ENCODE measurements around the gene DLG5.

DLG5 gene

GRCh38 chr10:77910524-77911145 lies 15.9 kb downstream of the DLG5 start:
- no peak for DNase-seq

GRCh38 chr10:77909749-77910375 lies 16.7 kb downstream of the DLG5 start:
- DNase-seq = no peak

DNA sequence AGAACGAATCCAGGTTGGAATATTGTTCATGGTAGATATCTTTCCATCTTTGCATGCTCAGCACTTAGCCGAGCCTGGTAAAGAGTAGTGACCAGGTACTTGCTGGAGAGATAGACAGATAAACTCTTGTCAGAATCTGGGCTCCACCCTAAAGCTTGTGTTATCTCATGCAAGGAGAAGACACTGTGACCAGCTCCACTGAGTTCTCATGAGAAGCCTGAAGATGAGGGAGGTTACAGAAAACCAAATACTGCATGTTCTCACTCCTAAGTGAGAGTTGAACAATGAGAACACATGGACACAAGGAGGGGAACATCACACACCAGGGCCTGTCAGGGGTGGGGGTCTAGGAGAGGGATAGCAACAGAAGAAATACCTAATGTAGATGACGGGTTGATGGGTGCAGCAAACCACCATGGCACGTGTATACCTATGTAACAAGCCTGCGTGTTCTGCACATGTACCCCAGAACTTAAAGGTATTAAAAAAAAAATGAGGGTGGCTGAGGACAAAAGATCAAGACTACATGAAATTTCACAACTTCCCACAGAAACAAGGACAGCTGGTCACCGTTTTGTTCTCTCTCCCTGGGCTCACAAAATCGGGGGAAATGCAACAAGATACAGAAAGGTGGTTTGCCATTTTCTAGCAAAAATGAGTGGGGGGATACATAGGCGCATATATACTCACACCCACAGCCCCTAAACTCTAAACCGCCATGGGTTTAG lies 17.4 kb downstream of the DLG5 start:
- DNase-seq = no peak

GRCh38 chr10:77907900-77908717 lies 18.4 kb downstream of the DLG5 start:
- no peak for DNase-seq

DNA sequence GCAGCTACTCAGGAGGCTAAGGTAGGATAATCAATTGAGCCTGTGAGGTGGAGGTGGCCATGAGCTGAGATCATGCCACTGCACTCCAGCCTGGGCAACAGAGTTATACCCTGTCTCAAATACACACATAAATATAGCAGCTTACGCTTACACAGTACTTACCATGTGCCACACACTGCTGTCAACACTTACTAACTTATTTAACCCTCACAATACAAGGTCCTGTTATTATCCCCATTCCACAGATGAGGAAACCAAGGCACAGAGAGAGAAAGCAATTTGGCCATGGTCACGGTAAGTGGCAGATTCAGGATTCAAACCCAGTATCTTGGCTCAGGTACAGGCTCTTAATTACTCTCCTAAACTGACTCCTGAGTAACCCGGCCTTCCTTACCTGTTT lies 19.1 kb downstream of the DLG5 start:
- no peak for DNase-seq

- DNase-seq = no peak
Observed at GRCh38 chr10:77906951-77907421, 19.6 kb downstream of the DLG5 start.

- DNase-seq = no peak
Observed at GRCh38 chr10:77905781-77906180, 20.8 kb downstream of the DLG5 start.

DNA sequence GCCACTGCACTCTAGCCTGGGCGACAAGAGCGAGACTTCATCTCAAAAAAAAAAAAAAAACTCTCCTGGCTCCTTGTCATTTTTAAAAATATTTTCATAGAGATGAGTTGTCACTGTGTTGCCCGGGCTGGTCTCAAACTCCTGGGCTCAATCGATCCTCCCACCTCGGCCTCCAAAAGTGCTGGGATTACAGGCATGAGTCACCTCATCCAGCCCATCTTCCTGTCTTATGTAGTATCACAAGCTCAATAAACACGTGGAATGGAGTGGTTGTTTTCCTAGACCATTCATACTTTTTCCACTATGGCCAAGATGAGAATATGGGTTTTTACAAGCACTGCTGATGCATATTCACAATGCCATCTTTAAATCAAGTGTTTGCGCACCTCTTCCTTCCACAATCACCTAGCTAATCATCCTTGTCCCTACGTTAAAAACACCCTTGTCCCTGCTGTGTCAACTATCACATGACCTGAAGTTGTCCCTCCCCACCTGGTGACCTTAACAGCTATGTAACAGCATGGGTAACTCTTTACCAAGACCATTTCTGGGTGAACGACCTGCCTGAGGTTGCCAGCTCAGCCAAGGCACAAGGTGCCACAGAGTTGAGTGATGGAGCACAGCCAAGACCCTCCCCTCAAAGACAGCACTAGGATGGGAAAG lies 21.3 kb downstream of the DLG5 start:
- no peak for DNase-seq

GRCh38 chr10:77904100-77904840 lies 22.3 kb downstream of the DLG5 start:
- DNase-seq = no peak

DNA sequence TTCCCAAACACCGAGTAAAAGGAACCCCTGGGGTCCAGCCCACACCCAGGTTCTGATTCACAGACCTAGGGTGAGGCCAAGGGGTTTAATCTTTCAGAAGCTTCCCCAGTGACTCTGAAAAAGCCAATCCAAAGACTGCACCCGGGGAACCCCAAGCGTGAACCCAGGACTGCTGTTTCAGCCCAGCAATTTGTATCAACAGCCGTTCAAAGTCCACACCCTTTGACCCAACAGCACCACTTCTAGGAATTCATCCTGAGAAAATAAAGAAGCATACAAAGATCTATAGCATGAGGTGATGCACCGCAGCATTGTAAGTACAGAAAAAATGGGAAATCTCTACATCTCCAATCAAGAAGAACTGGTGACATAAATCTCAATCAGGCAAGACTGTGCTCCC lies 24.4 kb downstream of the DLG5 start:
- no peak for DNase-seq

- no peak for DNase-seq
Observed at GRCh38 chr10:77901743-77902142, 24.8 kb downstream of the DLG5 start.

DNA sequence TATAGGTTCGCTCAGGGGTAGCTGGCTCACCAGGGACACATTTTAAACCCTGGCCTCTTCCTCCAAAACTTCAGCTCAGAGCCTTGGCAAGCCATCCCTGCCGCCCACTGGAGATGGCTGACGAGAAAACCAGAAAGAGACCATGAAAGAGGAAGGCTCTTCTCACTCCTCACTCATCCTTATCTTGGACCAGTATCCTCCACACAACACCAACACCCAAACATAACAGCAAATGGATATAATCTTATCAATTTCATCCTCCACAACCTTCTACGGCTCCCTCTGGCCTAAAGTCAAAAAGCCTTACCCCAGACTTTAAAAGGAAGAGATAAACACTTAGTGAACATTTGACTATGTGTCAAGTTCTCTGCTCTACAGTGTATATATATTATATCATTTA lies 26.9 kb downstream of the DLG5 start:
- DNase-seq = no peak

DNA sequence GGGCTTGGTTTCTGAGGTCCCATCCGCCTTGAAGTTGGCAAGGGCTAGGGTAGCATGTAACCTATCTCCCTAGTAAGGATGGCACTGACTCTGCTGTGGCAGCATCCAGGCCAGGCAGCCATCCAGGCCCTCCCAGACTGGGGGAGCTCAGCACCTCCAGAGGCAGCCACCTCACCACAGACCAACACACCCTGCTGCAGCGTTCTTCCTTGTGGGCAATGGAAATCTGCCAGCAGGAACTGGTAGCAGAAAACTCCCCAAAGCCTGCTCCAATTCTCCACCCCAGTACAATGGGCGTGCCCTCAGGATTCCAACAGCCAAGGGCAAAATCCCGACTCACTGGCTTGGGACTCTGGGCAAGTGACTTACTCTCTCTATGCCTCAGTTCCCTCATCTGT lies 27.5 kb downstream of the DLG5 start:
- DNase-seq = peak; percentile 27

DNA sequence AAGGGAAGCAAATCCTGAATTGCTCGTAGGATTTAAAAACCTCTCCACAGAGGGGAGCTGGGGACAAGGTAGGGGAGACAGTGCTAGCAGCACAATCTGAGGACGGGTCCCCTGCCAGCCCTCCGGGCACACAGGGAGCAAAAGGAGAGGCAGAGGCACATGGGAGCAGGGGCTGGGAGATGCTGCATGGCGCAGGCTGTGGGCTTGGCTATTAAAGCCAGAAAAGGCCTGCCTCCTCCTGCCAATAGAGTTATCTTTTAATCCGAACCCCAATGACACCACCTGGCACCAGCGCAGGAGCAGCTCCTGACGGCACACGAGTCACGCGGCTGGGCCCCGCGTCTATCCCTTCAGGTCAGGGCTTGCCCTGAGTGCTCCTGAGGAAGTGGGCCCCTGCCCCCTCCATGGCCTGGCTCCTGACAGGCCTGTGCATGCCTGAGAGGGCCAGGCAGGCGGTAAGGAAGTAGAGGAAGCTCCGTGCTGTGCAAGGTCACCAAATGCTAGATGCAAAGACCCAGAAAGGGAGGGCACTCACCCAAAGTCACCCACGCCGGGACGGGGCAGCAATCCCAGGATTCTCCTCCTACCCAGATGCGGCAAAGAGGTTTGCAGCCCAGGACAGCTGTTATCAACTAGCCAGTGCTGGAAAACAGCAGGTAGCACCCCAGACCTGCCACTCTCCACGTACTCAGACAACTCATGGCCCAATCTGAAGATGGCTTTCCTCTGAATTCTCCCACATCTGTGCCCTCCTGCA lies 28.1 kb downstream of the DLG5 start:
- no peak for DNase-seq

DNA sequence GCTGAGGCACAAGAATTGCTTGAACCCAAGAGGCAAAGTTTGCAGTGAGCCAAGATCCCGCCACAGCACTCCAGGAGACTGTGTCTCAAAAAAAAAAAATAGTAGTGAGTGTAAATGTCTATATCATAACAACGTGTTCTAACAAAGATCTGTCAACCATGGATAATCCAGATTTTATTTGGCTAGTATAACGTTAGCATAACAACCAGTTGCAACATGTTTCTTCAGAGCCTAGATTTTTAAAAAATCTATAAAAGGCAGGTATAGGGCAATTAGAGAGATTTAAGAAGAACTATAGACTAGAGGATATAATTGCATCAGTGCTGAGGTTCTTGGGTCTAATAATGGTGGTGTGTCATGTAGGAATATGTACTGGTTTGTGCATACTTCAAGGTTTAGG lies 30.5 kb downstream of the DLG5 start:
- DNase-seq = no peak

DNA sequence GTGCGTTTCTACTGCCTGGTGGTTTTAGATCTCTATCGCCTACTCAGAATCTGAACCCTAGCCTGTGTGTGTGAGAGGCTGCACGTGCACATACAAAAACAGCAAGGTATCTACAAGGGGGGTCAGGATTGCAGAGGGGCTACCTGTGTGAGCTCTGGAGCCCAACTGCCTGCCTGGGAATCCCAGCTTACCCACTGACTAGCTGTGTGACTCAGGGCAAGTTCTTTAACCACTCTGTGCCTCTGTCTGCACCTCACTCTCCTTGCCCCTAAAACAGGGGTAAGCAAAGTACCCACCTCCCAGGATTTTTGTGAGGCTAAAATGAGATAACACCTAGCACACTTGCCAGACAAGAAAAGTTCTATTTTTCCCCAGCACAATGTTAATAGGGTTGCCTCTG lies 32.5 kb downstream of the DLG5 start:
- DNase-seq = no peak

DNA sequence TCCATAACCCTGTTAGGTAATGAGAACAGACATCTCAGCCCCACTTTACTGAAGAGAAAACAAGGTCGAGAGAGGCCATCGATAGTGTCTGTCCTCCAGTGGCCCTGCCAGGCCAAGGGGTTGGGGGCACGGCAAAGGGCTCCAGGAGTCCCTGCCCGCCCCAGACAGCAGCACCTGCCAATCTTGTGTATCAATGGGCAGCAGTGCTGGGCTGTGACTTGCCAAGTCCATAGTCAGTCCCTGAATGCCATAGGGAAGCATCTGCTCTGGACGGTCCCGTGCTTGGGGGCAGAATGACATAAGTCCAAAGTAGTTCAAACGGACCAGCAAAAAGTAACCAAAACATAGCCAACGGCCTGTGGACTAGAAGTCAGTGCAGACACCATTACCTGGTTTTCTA lies 33.2 kb downstream of the DLG5 start:
- no peak for DNase-seq

- DNase-seq = no peak
Observed at GRCh38 chr10:77892761-77893160, 33.8 kb downstream of the DLG5 start.

DNA sequence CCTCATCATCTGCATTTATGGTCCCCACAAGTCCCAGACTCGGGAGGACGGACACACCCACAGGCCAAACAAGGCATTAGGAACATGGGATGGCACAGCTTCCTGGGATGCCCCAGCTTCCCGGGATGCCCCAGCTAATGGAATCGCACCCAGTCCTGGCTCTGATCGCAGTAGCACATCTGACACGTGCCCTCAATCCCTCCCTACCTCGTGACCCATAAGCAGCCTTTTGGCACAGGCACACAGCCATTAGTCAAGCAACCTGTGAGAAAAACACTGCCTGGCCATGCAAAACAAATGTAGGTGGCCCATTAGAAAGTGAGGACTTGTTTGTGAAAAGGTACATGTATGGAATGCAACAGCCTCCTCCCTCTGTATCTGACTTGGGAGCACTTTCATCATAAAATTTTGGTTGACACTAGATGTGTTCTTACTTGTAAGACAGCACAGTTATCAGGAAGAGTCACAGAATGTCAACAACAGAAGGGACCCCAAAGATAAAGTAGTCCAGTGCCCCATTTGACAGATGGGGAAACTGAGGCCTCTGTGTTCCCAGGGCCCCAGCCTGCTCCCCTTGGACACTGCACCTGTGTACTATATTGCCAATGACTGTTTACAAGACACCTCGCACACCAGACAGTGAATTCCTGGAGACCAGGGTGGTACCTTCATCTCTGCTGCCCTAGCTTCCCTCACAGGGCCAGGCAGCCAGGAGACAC lies 34.4 kb downstream of the DLG5 start:
- DNase-seq = no peak

GRCh38 chr10:77890097-77890496 lies 36.5 kb downstream of the DLG5 start:
- DNase-seq = no peak
